CD4-positive, alpha-beta T cell treated with Interleukin-10 for 1 hour (primary cell): ENCODE measurements around the gene FBXO15.

Source experiments
- DNase-seq: peaks from one replicate; pipeline ENCODE4 v3.0.0-alpha.2; 2020

Gene FBXO15

DNA sequence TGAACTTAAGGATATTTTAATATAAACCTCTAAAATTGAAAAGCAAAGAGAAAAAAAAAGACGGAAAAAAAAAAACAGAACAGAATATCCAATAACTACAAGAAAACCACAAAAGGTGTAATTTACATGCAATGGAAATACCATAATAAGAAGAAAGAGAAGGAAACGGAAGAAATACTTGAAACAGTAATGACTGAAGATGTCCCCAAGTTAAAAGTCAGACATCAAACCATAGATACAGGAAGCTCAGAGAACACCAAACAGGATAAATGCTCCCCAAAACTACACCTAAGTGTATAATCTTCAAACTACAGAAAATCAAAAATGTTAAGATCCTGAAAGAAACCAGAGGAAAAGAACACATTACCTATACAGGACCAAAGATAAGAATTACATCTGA, 39.2 kb downstream of the FBXO15 start:
- no peak for DNase-seq

DNA sequence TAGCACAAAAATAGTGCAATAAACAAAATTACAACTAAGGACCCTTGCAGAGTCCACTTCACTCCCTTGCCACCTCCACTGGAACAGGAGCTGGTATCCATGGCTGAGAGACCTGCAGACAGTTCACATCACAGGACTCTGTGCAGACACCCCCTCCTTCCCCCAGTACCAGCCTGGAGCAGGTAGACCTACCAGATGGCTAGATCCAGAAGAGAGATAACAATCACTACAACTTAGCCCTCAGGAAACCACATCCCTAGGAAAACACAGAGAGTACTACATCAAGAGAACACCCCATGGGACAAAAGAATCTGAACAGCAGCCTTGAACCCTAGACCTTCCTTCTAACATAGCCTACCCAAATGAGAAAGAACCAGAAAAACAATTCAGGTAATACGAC, 49.8 kb downstream of the FBXO15 start:
- DNase-seq: no peak

DNA sequence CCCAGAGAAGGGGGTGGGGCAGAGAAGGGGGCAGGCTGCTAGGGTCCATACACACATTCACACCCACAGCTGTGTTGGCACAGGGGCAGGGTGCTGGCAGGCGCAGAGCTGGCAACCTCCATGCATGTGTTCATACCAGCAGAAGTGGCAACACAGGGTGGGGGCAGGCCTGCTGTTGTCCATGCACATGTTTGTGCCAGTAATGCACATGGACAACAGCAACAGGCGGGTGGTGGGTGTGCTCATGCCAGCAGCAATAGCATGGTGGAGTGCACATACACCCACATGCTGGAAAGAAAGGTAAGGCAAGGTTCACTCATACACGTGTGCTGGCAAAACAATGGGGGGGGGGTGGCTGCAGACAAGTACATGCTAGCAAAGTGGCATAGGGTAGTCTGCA, 54.7 kb downstream of the FBXO15 start:
- DNase-seq: no peak

DNA sequence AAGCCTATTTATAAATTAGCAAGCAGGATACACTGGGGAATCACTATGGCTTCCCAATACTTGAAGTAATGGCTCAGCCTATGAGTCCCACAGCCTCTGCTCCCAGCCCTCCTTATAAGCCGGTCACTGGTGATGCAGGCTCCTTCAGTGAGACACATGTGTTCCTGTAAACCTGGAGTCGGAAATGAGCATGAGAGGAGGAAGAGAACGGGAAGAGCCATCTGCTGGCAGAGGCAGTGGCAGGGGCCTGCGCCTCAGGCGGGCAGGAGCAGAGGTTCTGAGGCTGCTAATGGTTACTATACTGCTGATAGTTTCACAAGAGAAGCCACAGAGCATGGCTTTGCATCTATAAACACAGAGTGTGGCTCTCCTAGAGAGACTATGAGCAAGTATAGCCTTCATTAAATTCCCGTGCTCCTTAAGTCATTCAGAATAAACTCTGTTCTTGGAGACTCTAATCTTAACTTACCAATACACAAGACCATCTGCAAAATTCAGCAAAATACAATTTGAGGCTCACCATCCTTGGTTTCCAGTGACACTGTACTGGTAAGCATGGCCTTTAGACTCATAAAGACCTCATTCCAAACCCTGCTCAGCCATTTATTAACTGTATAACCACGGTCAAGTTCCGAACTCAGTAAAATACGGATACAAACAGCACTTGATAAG, 63.3 kb downstream of the FBXO15 start:
- DNase-seq: no peak

DNA sequence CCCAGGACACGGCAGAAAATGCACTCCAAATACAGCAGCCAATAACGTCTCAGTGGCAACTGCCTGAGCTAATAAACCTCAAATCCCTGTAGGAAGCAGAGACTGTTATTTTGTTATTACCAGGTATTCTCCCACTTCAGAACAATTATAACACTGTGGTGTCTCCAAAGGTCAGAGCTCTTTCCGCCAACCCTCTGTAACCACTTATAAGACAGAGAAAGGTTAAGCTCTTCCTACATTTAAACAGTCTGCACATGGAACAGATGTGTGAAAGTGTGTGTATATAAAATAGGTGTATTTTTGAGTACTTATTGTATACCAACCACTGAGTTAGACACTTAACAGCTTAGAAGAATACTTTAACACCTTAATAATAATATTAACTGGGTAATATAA, 64.1 kb downstream of the FBXO15 start:
- no peak for DNase-seq

DNA sequence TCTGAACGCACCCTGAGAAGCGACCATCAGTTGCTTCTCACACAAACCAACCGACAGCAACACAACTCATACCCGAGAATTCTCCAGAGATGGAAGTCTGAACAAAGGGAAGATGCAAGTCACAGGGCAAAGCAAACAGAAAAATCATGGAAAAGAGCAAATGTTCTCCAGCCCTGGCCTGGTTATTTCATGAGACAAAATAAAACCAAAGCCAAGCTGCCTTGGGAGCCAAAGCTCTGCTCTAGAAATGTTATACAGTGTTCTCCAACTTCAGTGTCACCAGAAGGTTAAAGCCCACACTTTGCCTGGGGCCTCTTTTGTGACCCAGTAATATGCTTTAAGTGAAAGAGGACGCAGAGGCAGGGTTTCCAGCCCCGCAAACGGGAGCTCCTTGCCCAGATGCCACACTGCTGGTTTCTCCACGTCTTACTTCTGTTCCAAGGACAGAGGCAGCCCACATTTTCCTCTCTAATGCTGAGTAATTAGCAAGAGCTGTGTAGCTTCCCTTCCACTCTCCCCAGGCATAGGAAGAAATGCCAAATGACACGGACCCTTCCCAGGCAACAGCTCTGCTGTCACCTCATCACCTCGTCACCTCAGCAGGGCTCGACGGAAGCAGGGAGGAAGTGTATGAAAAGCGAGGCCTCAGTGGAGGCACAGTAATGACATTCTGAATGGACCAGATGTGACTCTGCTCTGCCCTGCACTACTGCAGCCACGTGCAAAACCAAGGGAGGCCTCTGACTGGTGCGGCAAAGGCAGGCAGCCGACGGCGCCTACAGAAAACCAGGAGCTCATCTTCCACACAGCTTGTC, 64.7 kb downstream of the FBXO15 start:
- DNase-seq: peak; percentile 11

DNA sequence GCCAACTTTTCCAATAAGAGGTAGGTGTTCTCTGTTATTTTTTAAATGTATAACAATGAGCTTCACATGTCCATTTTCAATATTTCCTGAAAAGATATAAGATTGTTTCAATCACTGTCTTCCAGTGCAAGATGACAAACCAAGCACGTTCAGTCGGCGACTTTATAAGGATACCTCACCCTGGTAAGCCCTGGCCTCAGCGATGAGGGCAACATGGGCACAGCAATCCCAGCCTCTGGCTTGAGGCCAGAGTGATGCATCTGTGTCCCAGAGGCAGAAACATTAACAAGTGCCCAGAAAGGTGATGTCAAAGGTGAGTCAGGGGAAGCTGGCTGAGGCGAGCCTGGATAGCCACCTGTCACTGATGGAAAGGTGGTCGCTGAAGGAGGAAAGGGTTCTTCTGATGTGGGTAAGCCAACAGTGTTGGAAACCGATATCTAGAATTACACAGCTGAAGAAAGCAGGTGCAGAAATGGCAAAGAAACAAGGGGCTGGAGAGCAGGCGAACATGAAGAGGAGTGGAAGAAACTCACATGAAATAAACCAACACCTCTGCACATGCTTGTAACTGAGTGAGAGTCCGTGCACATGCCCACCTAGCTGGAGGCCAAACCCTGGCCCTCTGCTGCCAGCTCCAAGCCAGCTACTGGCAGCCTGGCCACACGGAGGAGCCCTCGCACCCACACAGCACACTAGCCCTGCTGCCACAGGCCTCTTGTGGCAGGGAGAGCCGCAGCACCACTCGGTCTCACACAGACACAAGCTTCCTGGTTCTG, 65.5 kb downstream of the FBXO15 start:
- DNase-seq: peak; percentile 60

DNA sequence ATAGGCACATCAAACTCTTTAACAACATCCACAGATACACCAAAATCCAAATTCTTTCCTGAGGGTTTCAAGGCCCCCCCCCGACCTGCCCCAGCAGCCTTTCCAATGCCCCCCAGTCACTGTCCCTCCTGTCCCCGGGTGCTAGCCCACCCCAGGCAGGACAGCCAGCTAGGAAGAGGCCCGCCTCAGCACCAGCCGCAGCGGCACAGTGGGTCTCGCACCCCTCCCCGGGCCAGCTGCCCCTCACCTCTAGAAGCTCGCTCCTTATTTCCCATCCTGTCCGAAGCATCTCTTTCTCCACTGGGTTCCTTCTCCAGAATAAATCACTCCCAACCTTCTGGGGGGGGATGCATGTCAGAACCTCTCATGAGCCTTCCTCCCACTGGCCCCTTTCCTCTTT, 69.4 kb downstream of the FBXO15 start:
- no peak for DNase-seq

DNA sequence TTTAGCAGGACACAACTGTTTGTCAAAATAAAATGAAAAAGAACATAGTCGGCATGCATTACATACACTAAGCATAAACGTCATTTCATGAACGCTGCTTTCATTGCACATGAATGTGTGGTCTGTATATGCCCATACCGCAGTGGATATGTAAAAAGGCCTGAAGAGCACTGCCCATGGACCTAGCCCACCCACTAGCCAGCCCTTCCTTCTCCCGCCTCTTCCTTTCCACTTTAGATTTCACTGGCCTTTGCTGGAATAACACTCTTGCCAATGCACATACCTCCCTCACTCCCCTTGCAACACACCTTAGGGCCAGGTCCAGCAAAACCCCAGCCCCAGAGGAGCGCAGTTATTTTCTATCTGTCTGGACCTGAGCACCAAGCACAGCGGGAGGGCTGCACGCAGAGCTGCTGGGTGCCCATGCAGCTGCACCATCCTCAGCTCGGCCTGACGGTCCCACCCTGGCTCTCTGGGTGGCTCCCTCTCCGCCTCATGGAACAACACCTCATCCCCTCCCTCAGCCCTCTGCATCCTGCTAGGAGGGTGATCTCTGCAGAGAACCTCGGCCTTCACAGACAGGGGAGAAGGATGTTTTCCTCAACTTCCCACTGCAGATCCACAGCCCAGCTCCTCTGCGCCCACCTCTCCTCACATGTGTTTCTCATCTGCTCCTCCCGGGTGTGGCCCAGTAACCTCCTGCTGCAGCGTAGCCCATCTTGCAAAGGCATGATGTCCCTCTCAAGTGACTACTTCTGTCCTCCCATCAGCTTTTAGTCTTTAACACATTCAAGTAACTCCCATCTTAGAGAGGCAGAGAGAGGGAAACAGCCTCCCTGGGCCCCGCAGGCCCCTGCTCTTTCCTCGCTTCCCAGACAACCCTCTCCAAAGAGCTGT, 72.7 kb downstream of the FBXO15 start:
- no peak for DNase-seq

DNA sequence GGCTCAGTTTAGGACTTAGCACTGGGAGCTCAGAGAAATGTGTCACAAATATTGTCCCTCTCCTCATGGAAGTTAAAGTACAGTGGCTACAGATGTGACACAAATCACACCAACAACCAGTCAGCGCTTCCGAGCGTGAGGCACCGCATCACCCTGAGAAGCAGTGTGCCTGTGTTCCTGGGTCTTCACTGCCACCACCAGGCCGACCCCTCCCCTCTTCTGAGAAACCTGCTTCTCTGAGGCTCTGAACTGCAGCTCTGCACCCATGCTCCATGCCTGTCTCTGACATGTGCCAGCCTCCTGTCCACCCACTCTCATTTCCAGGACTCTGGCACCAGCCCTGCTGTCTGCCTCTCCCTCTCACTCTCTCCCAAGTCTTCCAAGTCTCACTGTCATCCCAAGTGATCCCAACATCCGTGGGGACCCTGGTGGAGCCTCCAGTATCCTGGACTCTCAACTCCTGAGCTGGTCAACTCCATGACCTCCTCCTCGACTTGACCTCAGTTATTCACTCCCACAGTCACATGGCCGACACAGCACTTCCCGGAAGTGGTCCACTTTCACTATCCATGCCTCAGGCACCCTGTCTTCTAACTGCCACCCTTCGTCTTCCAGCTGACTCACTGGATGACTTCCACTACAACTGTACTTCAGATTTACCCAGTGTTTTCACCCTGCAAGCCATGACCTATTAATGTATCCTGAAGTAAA, 73.5 kb downstream of the FBXO15 start:
- DNase-seq: no peak

DNA sequence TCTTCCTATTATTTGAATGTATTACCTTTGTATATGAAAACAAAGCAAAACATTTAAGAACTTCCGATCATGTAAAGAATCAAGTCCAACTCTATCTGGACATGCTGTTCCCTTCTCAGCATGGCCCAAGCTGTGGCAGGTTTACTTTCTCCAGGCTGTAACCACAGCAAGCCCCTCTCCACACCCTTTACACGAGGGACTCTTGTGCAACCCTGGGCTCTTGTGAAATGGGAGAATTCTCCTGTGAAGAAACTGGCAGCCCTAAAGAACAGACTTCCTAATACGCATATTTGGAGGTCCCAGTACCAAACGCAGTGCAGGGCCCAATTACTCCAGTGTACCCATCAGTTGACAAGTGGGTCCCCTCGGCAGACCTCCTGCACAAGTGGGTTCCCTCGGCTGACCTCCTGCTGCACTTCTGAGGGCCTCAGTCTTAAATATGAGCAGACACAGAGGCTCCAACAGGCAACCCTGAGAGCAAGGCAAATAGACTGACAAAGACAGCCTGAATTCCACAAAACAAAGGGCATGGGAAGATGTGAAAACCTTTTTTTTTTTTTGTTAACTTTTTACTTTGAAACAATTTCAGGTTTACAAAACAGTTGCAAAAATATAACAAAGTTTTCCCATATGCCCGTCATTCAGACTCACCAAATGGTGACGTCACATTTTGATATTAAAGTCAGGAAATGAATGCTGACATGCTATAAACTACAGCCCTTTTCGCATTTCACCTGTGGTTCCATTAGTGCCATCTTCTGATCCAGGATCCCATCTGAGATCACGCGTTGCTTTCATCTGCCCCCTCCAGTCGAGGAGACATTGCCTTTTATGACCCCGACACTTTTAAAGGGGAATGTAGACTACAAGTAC, 78.2 kb downstream of the FBXO15 start:
- DNase-seq: no peak

DNA sequence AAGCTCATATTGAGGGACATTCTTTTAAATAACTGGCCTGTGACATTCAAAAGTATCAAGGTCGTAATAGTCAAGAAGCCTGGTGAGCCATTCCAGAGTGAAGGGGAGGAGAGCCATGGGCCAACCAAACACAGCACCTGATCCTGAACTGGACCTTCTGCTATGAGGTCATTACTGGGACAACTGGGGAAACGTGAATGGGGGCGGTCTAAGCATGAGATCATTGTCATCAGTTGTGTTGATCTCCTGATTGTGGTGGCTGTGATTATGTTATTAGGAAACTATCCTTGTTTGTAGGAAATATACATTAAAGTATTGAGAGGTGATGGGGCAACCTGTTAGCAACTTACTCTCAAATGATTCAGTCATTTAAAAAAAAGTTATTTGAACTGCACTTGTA, 79.3 kb downstream of the FBXO15 start:
- no peak for DNase-seq

DNA sequence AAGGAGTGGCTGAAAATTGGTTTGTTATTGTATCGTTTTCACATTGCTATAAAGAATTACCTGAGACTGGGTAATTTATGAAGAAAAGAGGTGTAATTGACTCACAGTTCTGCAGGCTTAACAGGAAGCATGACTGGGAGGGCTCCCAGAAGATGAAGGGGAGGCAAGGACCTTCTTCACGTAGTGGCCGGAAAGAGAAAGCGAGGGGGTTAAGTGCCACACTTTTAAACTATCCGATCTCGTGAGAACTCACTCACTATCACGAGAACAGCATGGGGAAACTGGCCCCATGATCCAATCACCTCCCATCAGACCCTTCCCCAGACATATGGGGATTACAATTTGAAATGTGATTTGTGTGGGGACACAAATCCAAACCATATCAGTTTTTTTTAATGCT, 81.6 kb downstream of the FBXO15 start:
- DNase-seq: no peak

DNA sequence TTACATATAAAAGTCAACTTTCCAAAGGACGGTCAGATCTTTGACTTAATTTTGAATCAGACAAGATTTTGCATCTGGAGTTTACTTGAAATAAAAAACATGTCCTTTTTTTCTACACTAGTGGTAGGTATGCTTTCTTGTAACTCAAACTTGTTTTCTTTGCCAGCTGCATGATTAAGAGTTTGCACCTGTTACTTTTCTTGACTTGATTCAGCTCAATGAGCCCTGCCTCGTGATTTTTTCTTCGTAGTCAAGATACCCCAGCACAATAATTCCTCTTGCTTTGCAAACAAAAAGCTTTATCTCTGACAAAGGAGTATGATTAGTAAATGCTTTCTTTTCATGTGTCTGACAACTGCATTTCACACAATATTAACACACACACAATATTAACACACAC, 82.3 kb downstream of the FBXO15 start:
- no peak for DNase-seq

DNA sequence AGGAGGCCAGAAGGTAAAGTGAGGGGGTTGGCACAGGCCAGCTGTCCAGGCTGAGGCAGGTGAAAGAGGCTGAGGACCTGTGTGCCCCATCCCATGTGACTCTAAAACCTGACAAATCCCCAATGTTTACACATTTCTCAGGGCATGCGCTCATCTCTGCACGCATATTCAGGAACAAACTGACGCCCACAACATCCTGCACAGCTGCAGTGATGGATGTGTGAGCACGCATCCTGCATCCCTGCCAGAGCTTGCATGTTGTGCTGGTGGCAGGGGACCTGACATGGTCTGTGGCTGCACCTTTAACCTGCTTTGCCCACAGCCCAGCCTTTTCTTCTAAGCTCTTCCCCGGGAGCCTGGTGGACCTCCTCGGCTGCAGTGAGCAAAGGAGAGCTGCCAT, 83.1 kb downstream of the FBXO15 start:
- no peak for DNase-seq

DNA sequence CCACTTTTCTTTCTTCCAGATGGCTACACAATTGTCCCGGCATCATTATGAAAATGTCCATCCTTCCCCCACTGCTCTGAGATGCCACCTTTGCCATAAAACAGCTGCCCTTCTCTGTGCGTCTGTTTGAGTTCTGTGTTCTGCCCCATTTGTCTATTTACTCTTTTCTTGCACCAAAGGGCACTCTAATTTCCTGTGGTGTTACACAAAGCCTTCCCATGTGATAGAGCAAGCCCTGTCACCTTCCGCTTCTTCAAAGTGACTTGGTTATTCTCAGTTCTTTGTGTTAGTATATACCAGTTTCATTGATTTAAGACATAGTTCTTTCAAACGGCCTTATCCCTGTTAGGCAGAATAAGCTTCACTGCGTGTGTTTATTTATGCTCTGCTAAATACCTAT, 84.1 kb downstream of the FBXO15 start:
- DNase-seq: no peak

DNA sequence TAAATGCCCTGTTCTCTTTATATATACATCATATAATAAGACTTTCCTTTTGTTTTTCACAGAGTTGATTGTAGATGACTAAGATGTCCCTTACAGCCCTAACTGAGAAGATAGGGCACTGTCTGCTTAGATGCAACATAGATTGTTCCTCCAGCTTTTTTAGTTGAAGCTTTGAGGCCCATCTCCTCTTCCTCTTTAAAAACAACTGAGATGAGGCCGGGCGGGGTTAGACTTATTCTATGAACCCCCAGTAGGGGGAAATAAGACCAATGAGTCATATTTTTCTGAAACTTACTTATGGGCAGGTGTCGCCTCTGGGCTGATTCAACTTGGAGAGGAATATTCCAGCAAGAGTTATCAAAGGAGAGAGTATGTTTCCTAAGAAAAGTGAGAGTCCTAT, 84.6 kb downstream of the FBXO15 start:
- DNase-seq: no peak

DNA sequence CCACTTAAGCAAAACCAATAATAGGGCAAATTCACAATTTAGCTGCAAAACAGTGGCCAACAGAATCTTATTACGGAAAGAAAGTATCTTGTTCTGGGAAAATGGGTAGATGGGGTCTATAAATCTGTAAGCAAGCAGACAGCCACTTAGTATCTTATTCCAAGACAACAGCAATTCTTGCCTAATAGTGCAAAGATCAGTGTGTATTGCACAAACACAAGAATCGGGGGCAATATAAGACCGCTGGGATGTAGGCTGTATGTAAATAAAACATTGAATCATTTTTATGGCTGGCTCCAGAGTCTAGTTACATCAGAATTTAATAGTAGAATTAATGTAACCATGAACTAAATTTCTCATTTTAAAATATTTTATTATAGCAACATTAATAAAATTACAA, 85.6 kb downstream of the FBXO15 start:
- DNase-seq: no peak

DNA sequence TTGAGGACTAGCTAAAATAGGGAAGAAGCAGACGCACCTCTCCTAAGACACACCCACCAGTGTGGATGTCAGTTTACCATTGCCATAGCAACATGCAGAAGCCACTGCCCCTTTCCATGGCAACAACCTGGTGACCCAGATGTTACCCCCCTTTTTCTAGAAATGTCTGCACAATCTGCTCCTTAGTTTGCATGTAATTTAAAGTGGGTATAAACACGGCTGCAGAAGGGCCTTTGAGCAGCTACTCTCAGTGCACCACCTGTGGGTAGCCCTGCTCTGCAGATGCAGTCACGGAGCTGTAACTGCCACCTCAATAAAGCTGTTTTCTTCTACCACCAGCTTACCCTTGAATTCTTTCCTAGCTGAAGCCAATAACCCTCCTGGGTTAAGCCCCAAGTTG, 87.1 kb downstream of the FBXO15 start:
- no peak for DNase-seq

DNA sequence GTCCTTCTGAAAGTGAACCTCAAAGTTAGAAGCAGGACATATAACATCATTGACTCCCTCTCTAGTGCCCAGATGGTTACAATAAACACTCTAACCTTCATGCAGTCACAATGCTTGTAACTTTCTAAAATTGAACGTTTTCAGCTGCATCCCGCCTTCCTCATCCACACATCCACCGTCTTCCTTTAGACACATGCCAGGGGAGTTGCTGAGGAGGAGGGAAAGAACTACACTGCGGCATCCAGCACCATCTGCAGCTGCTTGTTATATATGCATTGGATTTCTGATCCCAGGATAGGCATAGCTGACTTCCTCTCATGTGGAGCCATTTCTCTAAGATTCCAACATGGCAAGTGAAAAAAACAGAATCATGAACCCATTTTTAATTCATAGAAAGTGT, 96.8 kb downstream of the FBXO15 start:
- no peak for DNase-seq
